Mesenchymal stem cell (in vitro differentiated cells and primary cell): ENCODE results near the gene TBCB.
A peak's percentile ranks its signal among the peaks of the same experiment; 100 is the strongest.

Experiments
- DNase-seq: peaks from one replicate; pipeline ENCODE4 v3.0.0-alpha.2; 2013
- H2AFZ ChIP-seq: one replicate; pipeline ENCODE4 v1.6.1; 2013; ENCODE audit warnings: low read depth, mild to moderate bottlenecking, control low read depth, inconsistent platforms, low read length, moderate library complexity
- H2AK5ac ChIP-seq: 2 replicates; pipeline ENCODE4 v1.6.1; 2013; ENCODE audit warnings: low read length, moderate library complexity, mild to moderate bottlenecking, inconsistent platforms; ENCODE audit not compliant: severe bottlenecking
- H2BK120ac ChIP-seq: one replicate; pipeline ENCODE4 v1.6.1; 2013; ENCODE audit warnings: low read depth, mild to moderate bottlenecking, inconsistent platforms, low read length, moderate library complexity
- H2BK12ac ChIP-seq, 2 experiments: one replicate each; pipeline ENCODE4 v1.6.1; 2013; ENCODE audit warnings: inconsistent platforms in 2 of 2, low read length in 2 of 2, mild to moderate bottlenecking in 2 of 2, moderate library complexity in 2 of 2, control low read depth in 1 of 2
- H2BK15ac ChIP-seq: one replicate; pipeline ENCODE4 v1.6.1; 2013; ENCODE audit warnings: mild to moderate bottlenecking, low read depth, inconsistent platforms; ENCODE audit not compliant: poor library complexity, severe bottlenecking
- H2BK5ac ChIP-seq: 2 replicates; pipeline ENCODE4 v1.6.1; 2013; ENCODE audit warnings: low read depth, mild to moderate bottlenecking, low read length, control low read depth, inconsistent platforms; ENCODE audit not compliant: poor library complexity, severe bottlenecking
- H3K14ac ChIP-seq, 2 experiments: one replicate each; pipeline ENCODE4 v1.6.1; 2013; ENCODE audit warnings: inconsistent platforms in 2 of 2, low read length in 2 of 2, control low read depth in 1 of 2, mild to moderate bottlenecking in 1 of 2, moderate library complexity in 1 of 2
- H3K18ac ChIP-seq, 2 experiments: one replicate each; pipeline ENCODE4 v1.6.1; 2013; ENCODE audit warnings: inconsistent platforms in 2 of 2, low read length in 2 of 2, control low read depth in 1 of 2, low read depth in 1 of 2, mild to moderate bottlenecking in 1 of 2
- H3K23ac ChIP-seq, 2 experiments: one replicate each; pipeline ENCODE4 v1.6.1; 2013; ENCODE audit warnings: inconsistent platforms in 2 of 2, low read length in 2 of 2, mild to moderate bottlenecking in 2 of 2, moderate library complexity in 2 of 2, control low read depth in 1 of 2
- H3K27ac ChIP-seq: 2 replicates; pipeline ENCODE4 v1.5.1; 2013; ENCODE audit warnings: mild to moderate bottlenecking, moderate library complexity, low read length, control low read depth, inconsistent platforms; ENCODE audit not compliant: poor library complexity, severe bottlenecking
- H3K27me3 ChIP-seq, 2 experiments: 2 replicates each; pipeline versions ENCODE4 v1.6.1 to v1.7.0; 2013; ENCODE audit warnings: low read length in 2 of 2, mild to moderate bottlenecking in 2 of 2, moderate library complexity in 2 of 2, control low read depth in 1 of 2, inconsistent platforms in 1 of 2; ENCODE audit not compliant: control insufficient read depth in 1 of 2, insufficient read depth in 1 of 2
- H3K36me3 ChIP-seq, 2 experiments: 2 replicates each; pipeline versions ENCODE4 v1.6.1 to v1.7.0; 2013; ENCODE audit warnings: low read length in 2 of 2, control low read depth in 1 of 2, inconsistent platforms in 1 of 2, low read depth in 1 of 2, mild to moderate bottlenecking in 1 of 2; ENCODE audit not compliant: insufficient read depth in 2 of 2, control insufficient read depth in 1 of 2
- H3K4ac ChIP-seq, 2 experiments: one replicate each; pipeline ENCODE4 v1.6.1; 2013; ENCODE audit warnings: inconsistent platforms in 2 of 2, low read length in 2 of 2, mild to moderate bottlenecking in 2 of 2, moderate library complexity in 2 of 2, control low read depth in 1 of 2, low read depth in 1 of 2
- H3K4me1 ChIP-seq: 2 replicates; pipeline ENCODE4 v1.6.1; 2013; ENCODE audit warnings: low read depth, low read length, control low read depth; ENCODE audit not compliant: control insufficient read depth, insufficient read depth
- H3K4me2 ChIP-seq: 2 replicates; pipeline ENCODE4 v1.6.1; 2013; ENCODE audit warnings: low read length, mild to moderate bottlenecking, inconsistent platforms; ENCODE audit not compliant: poor library complexity, severe bottlenecking
- H3K4me3 ChIP-seq, 2 experiments: 2 replicates each; pipeline versions ENCODE4 v1.5.1 to v1.7.0; 2013; ENCODE audit warnings: low read length in 2 of 2, mild to moderate bottlenecking in 2 of 2, control low read depth in 1 of 2, low read depth in 1 of 2; ENCODE audit not compliant: insufficient read depth in 1 of 2
- H3K79me1 ChIP-seq: replicated peaks from 2 replicates; pipeline ENCODE4 v1.6.1; 2013; ENCODE audit warnings: mild to moderate bottlenecking, control low read depth, low read length, inconsistent platforms; ENCODE audit not compliant: poor library complexity, severe bottlenecking
- H3K9ac ChIP-seq: 2 replicates; pipeline ENCODE4 v1.7.0; 2013; ENCODE audit warnings: mild to moderate bottlenecking, low read length, moderate library complexity
- H3K9me3 ChIP-seq: 2 replicates; pipeline ENCODE4 v1.7.0; 2013; ENCODE audit warnings: mild to moderate bottlenecking, low read length; ENCODE audit not compliant: control insufficient read depth
- H4K8ac ChIP-seq: one replicate; pipeline ENCODE4 v1.6.1; 2013; ENCODE audit warnings: inconsistent platforms, mild to moderate bottlenecking, low read length, moderate library complexity
- H4K91ac ChIP-seq: one replicate; pipeline ENCODE4 v1.6.1; 2013; ENCODE audit warnings: mild to moderate bottlenecking, low read length, inconsistent platforms
- WGBS: methylation state at CpG from one replicate; pipeline ENCODE4 v1.1.7; 2013; ENCODE audit warnings: mixed read lengths; 5-methylcytosine and 5-hydroxymethylcytosine counted together

The TBCB gene

GRCh38 chr19:36139120-36139472 is 23.8 kb downstream of the TBCB start:
- Histone ChIP-seq H3K4ac (peak overlapping the region in 1 of 2 experiments; percentile 85), H2BK120ac (peak overlapping the region; percentile 55), H3K18ac (peak overlapping the region; percentile 93 to 97), H3K9me3 (no peaks in the 10 kb centered on the region), H3K79me1 (peaks cover 17% of the 10 kb centered on the region), H3K36me3 (peaks cover 20% of the 10 kb centered on the region in 2 experiments), H3K27ac (peak overlapping the region; percentile 100), H3K14ac (no peak overlapping the region), H2AFZ (no peak overlapping the region), H4K8ac (peak overlapping the region; percentile 94), H2BK12ac (no peak overlapping the region), H2AK5ac (no peak overlapping the region), H3K23ac (no peak overlapping the region), H3K4me1 (peaks cover 18% of the 10 kb centered on the region), H2BK15ac (peak overlapping the region; percentile 77), H2BK5ac (no peak overlapping the region), H4K91ac (peak overlapping the region; percentile 94), H3K27me3 (no peaks in the 10 kb centered on the region), H3K4me2 (peak overlapping the region; percentile 98), H3K4me3 (peak overlapping the region; percentile 61 to 96), H3K9ac (peak overlapping the region; percentile 100)
- no peak for DNase-seq
- WGBS: 50% methylated on average over 2 of the region's 7 CpGs

- Histone ChIP-seq H3K79me1 (peaks cover 17% of the 10 kb centered on the region), H3K4ac (peak within 1 kb of the TSS; percentile 94 to 100), H3K9me3 (no peaks in the 10 kb centered on the region), H2BK5ac (peak within 1 kb of the TSS; percentile 98), H3K36me3 (peaks cover 24 to 25% of the 10 kb centered on the region in 2 experiments), H3K14ac (peak within 1 kb of the TSS; percentile 98 to 99), H3K27me3 (no peaks in the 10 kb centered on the region), H3K4me1 (peaks cover 18% of the 10 kb centered on the region), H3K4me2 (peak within 1 kb of the TSS; percentile 98), H2AK5ac (peak within 1 kb of the TSS; percentile 95), H3K4me3 (peak within 1 kb of the TSS; percentile 89 to 96), H3K23ac (peak within 1 kb of the TSS; percentile 14 to 99), H2BK15ac (peak within 1 kb of the TSS; percentile 77), H2BK12ac (peak within 1 kb of the TSS in 1 of 2 experiments; percentile 48), H3K18ac (peak within 1 kb of the TSS; percentile 93 to 97), H4K91ac (peak within 1 kb of the TSS; percentile 94), H2AFZ (peak within 1 kb of the TSS; percentile 67), H2BK120ac (peak within 1 kb of the TSS; percentile 65), H3K27ac (peak within 1 kb of the TSS; percentile 100), H4K8ac (peak within 1 kb of the TSS; percentile 94), H3K9ac (peak within 1 kb of the TSS; percentile 100)
- under 1% methylated on average over 71 of the region's 75 CpGs for WGBS
- peak; percentile 95 for DNase-seq
Observed at GRCh38 chr19:36139473-36140303, 24.4 kb downstream of the TBCB start, which contains the start of gene CAPNS1. Gene CAPNS1 (plus strand): TSS chr19:36140066. CDS start chr19:36141012, 946 bp downstream.

- peak overlapping the region; percentile 74 for H2BK15ac ChIP-seq
- under 1% methylated on average over 18 of the region's 31 CpGs for WGBS
- H2BK12ac ChIP-seq: peak overlapping the region in 1 of 2 experiments; percentile 48
- H3K4me2 ChIP-seq: peak overlapping the region; percentile 69
- peak overlapping the region; percentile 14 to 99 for H3K23ac ChIP-seq
- H2BK120ac ChIP-seq: peak overlapping the region; percentile 65
- peak overlapping the region; percentile 95 for H2AK5ac ChIP-seq
- peak overlapping the region; percentile 98 for H3K27ac ChIP-seq
- peak overlapping the region; percentile 94 to 100 for H3K4ac ChIP-seq
- H3K79me1 ChIP-seq: peaks cover 17% of the 10 kb centered on the region
- no peaks in the 10 kb centered on the region for H3K9me3 ChIP-seq
- peak overlapping the region; percentile 89 to 96 for H3K4me3 ChIP-seq
- H3K18ac ChIP-seq: peak overlapping the region; percentile 88 to 94
- H4K8ac ChIP-seq: peak overlapping the region; percentile 79
- peak overlapping the region; percentile 98 for H2BK5ac ChIP-seq
- H3K27me3 ChIP-seq: no peaks in the 10 kb centered on the region
- peaks cover 18% of the 10 kb centered on the region for H3K4me1 ChIP-seq
- DNase-seq: peak; percentile 59
- H4K91ac ChIP-seq: peak overlapping the region; percentile 80
- H3K36me3 ChIP-seq: peaks cover 31 to 33% of the 10 kb centered on the region in 2 experiments
- peak overlapping the region; percentile 100 for H3K9ac ChIP-seq
- H3K14ac ChIP-seq: peak overlapping the region; percentile 98 to 99
- no peak overlapping the region for H2AFZ ChIP-seq
Observed at GRCh38 chr19:36140304-36141038, 25.2 kb downstream of the TBCB start.
